Panc1 (cell line): Measurements from ENCODE around the gene SORBS1.

Experiments
- CTCF ChIP-seq: fragments of 450-650 bp; IDR thresholded peaks from 2 replicates; pipeline ENCODE4 v1.5.1; 2017; ENCODE audit warnings: mild to moderate bottlenecking
- POLR2AphosphoS5 ChIP-seq: IDR thresholded peaks from 2 replicates; pipeline ENCODE4 v1.6.1; 2012; ENCODE audit warnings: mild to moderate bottlenecking, low read depth, low read length, moderate library complexity
- REST ChIP-seq, 2 experiments: IDR thresholded peaks; 2 replicates each; pipeline ENCODE4 v1.6.1; 2011 to 2012; ENCODE audit warnings: low read depth in 2 of 2, control low read depth in 1 of 2, low read length in 1 of 2, mild to moderate bottlenecking in 1 of 2, moderate library complexity in 1 of 2; ENCODE audit not compliant: insufficient read depth in 1 of 2
- TCF7L2 ChIP-seq: IDR thresholded peaks from 2 replicates; pipeline ENCODE4 v1.6.1; 2011; ENCODE audit warnings: mild to moderate bottlenecking, low read depth, low read length, inconsistent platforms

GRCh38 chr10:95572131-95572820 is 11.1 kb upstream of the SORBS1 start:
- TF ChIP-seq CTCF: no peak
- no peak for TF ChIP-seq POLR2AphosphoS5
- TF ChIP-seq REST (IDR thresholded peaks at IDR 0.05; ENCODE audit: insufficient read depth in 1 of 2, low read depth in 2 of 2, low read length in 1 of 2): no peak
- no peak for TF ChIP-seq TCF7L2
